Esophagus (tissue), 2 donors: Measurements from ENCODE around the gene CTDSP1. TPM values are rescaled to one million over a fixed set of nuclear protein-coding genes. Genes with fewer than 3 reads are reported as not detected.

Experiments used
- H3K27ac ChIP-seq, 2 donors: one replicate each; pipeline ENCODE4 v1.5.1; 2013; ENCODE audit warnings: low read depth in 2 of 2, mild to moderate bottlenecking in 2 of 2, inconsistent platforms in 1 of 2, low read length in 1 of 2, moderate library complexity in 1 of 2
- H3K27me3 ChIP-seq, 2 donors: one replicate each; pipeline ENCODE4 v1.6.1; 2013; ENCODE audit warnings: low read length in 2 of 2, control low read depth in 1 of 2, mild to moderate bottlenecking in 1 of 2; ENCODE audit not compliant: insufficient read depth in 2 of 2, control insufficient read depth in 1 of 2
- H3K36me3 ChIP-seq, 2 donors: one replicate each; pipeline ENCODE4 v1.6.1; 2013; ENCODE audit warnings: low read length in 1 of 2; ENCODE audit not compliant: control insufficient read depth in 2 of 2, insufficient read depth in 2 of 2
- H3K4me1 ChIP-seq, 2 donors: one replicate each; pipeline ENCODE4 v1.6.1; 2013; ENCODE audit warnings: low read length in 1 of 2; ENCODE audit not compliant: control insufficient read depth in 2 of 2, insufficient read depth in 2 of 2
- H3K4me3 ChIP-seq, 2 donors: one replicate each; pipeline ENCODE4 v1.5.1; 2013; ENCODE audit warnings: low read length in 2 of 2, mild to moderate bottlenecking in 2 of 2, low read depth in 1 of 2, moderate library complexity in 1 of 2
- H3K9me3 ChIP-seq, 2 donors: one replicate each; pipeline ENCODE4 v1.6.1; 2013; ENCODE audit warnings: mild to moderate bottlenecking in 2 of 2, low read depth in 1 of 2, low read length in 1 of 2, moderate library complexity in 1 of 2; ENCODE audit not compliant: control insufficient read depth in 2 of 2, insufficient read depth in 1 of 2
- WGBS, 2 donors: extraction: QIAGEN DNeasy Blood & Tissue Kit; methylation state at CpG; one replicate each; pipeline ENCODE4 v1.1.7; 2013; 5-methylcytosine and 5-hydroxymethylcytosine counted together
- polyA plus RNA-seq, 2 donors: library from polyadenylated mRNA; stranded (reverse); fragments of 200-250 nt; gene quantifications; one replicate each; pipeline ENCODE4 v1.2.3, GENCODE V29; 2013
- donor health status: healthy with polysubstance abuse.
- donor health status: Bipolar disorder and iron deficiency.

Gene CTDSP1, protein sequence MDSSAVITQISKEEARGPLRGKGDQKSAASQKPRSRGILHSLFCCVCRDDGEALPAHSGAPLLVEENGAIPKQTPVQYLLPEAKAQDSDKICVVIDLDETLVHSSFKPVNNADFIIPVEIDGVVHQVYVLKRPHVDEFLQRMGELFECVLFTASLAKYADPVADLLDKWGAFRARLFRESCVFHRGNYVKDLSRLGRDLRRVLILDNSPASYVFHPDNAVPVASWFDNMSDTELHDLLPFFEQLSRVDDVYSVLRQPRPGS
- 10 to 100 TPM; 59.1 to 76.9 TPM for polyA plus RNA-seq

DNA sequence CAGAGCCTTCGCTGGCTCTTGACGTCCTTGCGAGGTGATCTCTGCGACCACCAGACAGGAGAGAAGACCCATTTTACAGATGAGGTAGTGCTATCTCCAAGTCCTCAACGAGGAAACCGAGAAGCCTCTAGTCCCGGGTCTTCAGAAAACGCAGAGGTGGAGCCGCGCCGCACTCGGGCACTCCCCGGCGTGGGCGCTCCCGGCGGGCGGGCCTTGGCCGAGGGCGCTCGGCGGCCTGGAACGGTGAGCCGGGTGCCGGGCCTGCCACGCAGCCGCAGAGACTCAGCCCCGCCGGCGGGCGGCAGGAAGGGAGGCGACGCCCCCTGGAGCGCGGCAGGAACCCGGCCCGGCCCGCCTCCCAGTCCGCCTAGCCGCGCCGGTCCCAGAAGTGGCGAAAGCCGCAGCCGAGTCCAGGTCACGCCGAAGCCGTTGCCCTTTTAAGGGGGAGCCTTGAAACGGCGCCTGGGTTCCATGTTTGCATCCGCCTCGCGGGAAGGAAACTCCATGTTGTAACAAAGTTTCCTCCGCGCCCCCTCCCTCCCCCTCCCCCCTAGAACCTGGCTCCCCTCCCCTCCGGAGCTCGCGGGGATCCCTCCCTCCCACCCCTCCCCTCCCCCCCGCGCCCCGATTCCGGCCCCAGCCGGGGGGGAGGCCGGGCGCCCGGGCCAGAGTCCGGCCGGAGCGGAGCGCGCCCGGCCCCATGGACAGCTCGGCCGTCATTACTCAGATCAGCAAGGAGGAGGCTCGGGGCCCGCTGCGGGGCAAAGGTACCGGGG, at the start of gene CTDSP1:
Gene CTDSP1, plus strand, starts transcription at position 478 of the 776 bp plus-strand sequence. Its CDS starts 223 bp downstream, at position 701.
- Histone ChIP-seq H3K4me3 (peak within 1 kb of the TSS; percentile 83 to 88), H3K4me1 (peaks cover 0 to 23% of the 10 kb centered on the region in 2 donors), H3K9me3 (no peaks in the 10 kb centered on the region), H3K36me3 (peaks cover 9 to 31% of the 10 kb centered on the region in 2 donors), H3K27me3 (no peaks in the 10 kb centered on the region), H3K27ac (peak within 1 kb of the TSS; percentile 99 to 100)
- 0% methylated on average over 55 to 76 of the region's 78 CpGs for WGBS, 2 donors

GRCh38 chr2:218354045-218354444, 45.6 kb upstream of the CTDSP1 start:
- 88 to 91% methylated on average over 14 of the region's 14 CpGs for WGBS, 2 donors
- Histone ChIP-seq H3K9me3 (peaks cover 2 to 3% of the 10 kb centered on the region in 2 donors), H3K36me3 (no peaks in the 10 kb centered on the region), H3K27me3 (no peaks in the 10 kb centered on the region), H3K4me3 (no peak overlapping the region), H3K27ac (no peak overlapping the region), H3K4me1 (no peaks in the 10 kb centered on the region)

- WGBS, 2 donors = 77 to 81% methylated on average over 20 of the region's 20 CpGs
- H3K4me1 ChIP-seq = no peaks in the 10 kb centered on the region
- peaks cover 0 to 3% of the 10 kb centered on the region in 2 donors for H3K9me3 ChIP-seq
- no peaks in the 10 kb centered on the region for H3K36me3 ChIP-seq
- no peak overlapping the region for H3K4me3 ChIP-seq
- H3K27me3 ChIP-seq = no peaks in the 10 kb centered on the region
- H3K27ac ChIP-seq = no peak overlapping the region
Observed at GRCh38 chr2:218354850-218355443, 44.7 kb upstream of the CTDSP1 start.

GRCh38 chr2:218357236-218358177, 42.2 kb upstream of the CTDSP1 start:
- Histone ChIP-seq H3K27ac (no peak overlapping the region), H3K9me3 (no peaks in the 10 kb centered on the region), H3K36me3 (no peaks in the 10 kb centered on the region), H3K4me1 (no peaks in the 10 kb centered on the region), H3K27me3 (no peaks in the 10 kb centered on the region), H3K4me3 (no peak overlapping the region)
- 61 to 64% methylated on average over 17 of the region's 17 CpGs for WGBS, 2 donors

GRCh38 chr2:218360453-218360852, 39.2 kb upstream of the CTDSP1 start:
- H3K27me3 ChIP-seq = no peaks in the 10 kb centered on the region
- H3K9me3 ChIP-seq = no peaks in the 10 kb centered on the region
- WGBS, 2 donors = 90 to 92% methylated on average over 4 of the region's 4 CpGs
- H3K4me1 ChIP-seq = no peaks in the 10 kb centered on the region
- no peak overlapping the region for H3K27ac ChIP-seq
- H3K36me3 ChIP-seq = no peaks in the 10 kb centered on the region
- H3K4me3 ChIP-seq = no peak overlapping the region

DNA sequence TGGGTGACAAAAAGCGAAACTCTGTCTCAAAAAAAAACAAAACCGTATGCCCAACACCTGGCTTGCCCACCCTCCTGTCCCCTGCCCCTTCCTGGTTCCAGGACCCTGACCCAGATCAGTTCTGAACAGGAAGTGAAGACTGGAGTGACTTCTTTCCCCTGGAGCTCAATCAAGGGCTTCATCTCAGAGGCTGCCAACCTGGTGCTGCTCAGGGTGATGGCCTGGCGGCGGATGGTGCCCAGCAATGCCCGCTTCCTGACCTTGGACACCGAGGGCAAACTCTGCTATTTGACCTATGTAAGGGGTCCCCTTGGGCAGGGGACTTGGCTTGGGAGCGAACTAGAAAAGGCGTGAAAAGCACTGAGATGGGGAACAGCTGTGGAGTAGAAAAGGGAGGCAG, 37.1 kb upstream of the CTDSP1 start:
- no peaks in the 10 kb centered on the region for H3K4me1 ChIP-seq
- H3K36me3 ChIP-seq = no peaks in the 10 kb centered on the region
- no peak overlapping the region for H3K4me3 ChIP-seq
- no peak overlapping the region for H3K27ac ChIP-seq
- H3K9me3 ChIP-seq = peaks cover 2 to 3% of the 10 kb centered on the region in 2 donors
- no peaks in the 10 kb centered on the region for H3K27me3 ChIP-seq
- WGBS, 2 donors = 88 to 91% methylated on average over 8 of the region's 8 CpGs

- Histone ChIP-seq H3K27me3 (no peaks in the 10 kb centered on the region), H3K4me1 (no peaks in the 10 kb centered on the region), H3K36me3 (no peaks in the 10 kb centered on the region), H3K9me3 (peaks cover 2 to 3% of the 10 kb centered on the region in 2 donors), H3K27ac (no peak overlapping the region), H3K4me3 (no peak overlapping the region)
- WGBS, 2 donors = 83 to 88% methylated on average over 3 of the region's 3 CpGs
Observed at GRCh38 chr2:218363736-218364135, 35.9 kb upstream of the CTDSP1 start.

DNA sequence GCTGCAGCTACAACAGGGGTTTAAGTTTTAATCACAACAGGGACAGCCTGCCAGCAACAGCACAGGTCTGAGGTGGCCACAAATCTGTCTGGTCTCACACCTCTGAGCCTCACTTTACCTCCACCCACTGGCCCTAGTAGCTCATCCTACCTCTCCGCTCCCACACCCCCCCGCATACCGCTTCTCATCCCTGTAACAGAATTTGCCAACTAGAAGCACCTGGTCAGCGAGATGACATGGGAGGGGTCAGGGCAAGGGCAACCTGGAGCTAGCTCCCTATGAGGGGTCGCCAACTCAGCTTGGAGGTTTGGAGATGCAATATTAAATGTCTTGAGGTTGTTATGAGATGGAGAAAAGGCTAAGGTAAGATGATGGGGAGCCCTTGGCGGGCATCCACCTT, 35.5 kb upstream of the CTDSP1 start:
- 76 to 84% methylated on average over 6 of the region's 6 CpGs for WGBS, 2 donors

More for the DNA sequence above, 35.5 kb upstream of the CTDSP1 start:
- Histone ChIP-seq H3K36me3 (no peaks in the 10 kb centered on the region), H3K4me3 (no peak overlapping the region), H3K27ac (no peak overlapping the region), H3K9me3 (peaks cover 2 to 3% of the 10 kb centered on the region in 2 donors), H3K4me1 (no peaks in the 10 kb centered on the region), H3K27me3 (no peaks in the 10 kb centered on the region)
